ENCODE measurements around the gene INSL6. TPM values are rescaled to one million over a fixed set of nuclear protein-coding genes. Genes with fewer than 3 reads are reported as not detected.
"Not testable (repeated sequence)": the region's sequence is repeated elsewhere in the genome, so short reads cannot be mapped to it uniquely, and the experiment has no call there.

INSL6 gene, protein sequence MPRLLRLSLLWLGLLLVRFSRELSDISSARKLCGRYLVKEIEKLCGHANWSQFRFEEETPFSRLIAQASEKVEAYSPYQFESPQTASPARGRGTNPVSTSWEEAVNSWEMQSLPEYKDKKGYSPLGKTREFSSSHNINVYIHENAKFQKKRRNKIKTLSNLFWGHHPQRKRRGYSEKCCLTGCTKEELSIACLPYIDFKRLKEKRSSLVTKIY
- polyA plus RNA-seq (2013, experiment 1 of 2; ENCODE audit: insufficient read length): not detected
- not detected for polyA plus RNA-seq (2013, experiment 2 of 2; ENCODE audit: insufficient read length)

DNA sequence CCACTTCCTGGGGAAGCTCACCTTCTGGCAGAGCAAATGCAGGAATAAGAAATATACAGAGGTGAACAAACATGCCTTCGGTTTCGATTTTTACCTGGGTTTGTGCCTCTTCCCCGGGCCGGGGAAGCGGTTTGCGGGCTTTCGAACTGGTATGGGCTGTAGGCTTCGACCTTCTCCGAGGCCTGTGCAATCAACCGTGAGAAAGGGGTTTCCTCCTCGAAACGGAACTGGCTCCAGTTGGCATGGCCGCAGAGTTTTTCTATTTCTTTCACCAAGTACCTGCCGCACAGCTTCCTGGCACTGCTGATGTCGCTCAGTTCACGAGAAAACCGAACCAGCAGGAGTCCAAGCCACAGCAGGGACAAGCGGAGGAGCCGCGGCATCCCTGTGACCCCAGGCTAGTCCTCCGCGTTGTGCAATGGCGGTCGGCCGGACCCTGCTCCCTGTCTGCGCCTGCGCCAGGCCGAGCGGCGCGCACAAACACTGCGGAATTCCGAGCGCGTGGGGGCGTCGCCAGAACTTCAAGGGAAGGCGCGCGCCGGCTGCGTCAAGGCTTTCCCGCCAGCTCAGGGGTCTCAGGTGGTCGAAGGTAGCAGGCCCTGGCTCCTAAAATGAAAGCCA, at the start of gene INSL6:
Gene INSL6 (minus strand): TSS at position 420 of the 621 bp plus-strand sequence. CDS start 37 bp downstream, at position 383.
- no peak for DNase-seq

DNA sequence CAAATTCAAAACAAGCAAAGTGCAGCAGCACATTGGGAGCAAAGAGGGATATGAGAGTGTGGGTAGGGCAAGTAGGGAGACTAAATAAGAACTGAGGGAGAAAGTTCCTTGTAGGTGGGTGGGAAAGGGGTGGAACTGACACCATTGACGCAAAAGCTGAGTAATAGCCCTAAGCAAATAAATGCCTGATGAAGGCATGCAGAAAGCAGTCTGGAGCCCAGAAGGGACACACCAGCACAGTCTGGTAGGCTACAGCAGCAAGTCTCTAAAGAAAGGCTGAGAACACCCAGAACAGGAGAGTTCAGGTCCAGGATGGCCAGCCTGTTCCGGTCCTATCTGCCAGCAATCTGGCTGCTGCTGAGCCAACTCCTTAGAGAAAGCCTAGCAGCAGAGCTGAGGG, 45.8 kb upstream of the INSL6 start, which contains the start of gene INSL4:
Gene INSL4 (plus strand): TSS at position 208 of the 400 bp plus-strand sequence. CDS start 105 bp downstream, at position 313.
- no peak for DNase-seq

DNA sequence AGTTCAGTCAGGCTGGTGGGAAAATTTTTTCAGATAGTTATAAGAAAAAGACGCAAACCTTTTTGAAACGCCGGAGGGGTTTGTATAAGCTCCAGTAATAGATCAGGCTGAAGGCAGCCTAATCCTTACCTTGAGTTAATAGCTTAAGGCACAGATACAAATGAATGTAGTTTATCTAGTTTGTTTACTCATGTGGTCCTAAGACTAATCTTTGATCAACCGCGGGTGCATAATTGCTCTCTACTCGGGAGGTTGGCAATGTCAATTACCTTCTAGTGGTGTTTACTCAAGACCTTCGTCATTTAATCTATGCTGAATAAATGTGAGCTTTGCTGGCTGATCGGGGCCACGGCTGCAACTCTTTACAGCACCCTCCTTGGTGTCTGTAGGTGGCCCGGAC, 45.1 kb upstream of the INSL6 start:
- no peak for DNase-seq

DNA sequence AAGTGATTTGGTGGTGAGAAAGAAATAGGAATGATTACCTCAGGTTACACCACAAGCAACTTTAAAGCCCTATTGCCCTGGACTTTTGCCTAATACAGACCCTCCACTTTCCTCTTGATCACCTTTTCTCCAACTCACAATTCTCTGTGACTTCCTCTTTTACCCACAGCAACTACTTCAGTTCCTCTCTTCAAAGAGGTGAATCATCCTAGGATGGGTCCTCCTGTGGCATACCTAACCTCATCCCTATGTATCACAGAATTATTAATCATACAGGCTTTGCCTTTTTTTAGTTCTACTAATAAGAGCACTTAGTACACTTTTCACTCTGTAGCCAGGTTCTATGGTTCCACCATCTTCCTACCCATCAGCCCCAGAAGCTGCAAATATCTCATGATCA, 19.6 kb upstream of the INSL6 start:
- DNase-seq: no peak

DNA sequence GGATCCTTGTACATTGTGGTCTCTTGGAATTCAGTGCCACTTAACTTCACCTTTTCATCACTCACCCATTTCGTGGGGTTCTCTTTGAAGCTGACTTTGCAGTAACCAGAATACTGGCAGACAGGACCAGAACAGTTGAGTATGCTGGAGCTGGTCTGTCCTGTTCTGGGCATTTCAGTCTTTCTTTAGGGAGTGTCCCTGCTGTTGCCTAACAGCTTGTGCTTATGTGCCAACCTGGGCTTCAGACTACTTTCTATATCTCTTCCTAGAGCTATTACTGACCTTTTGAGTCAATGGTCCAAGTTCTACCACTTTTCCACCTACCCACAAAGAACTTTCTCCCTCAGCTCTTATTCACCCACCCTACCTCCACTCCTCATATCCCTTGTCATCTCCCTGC, 10.0 kb upstream of the INSL6 start:
- DNase-seq: no peak

DNA sequence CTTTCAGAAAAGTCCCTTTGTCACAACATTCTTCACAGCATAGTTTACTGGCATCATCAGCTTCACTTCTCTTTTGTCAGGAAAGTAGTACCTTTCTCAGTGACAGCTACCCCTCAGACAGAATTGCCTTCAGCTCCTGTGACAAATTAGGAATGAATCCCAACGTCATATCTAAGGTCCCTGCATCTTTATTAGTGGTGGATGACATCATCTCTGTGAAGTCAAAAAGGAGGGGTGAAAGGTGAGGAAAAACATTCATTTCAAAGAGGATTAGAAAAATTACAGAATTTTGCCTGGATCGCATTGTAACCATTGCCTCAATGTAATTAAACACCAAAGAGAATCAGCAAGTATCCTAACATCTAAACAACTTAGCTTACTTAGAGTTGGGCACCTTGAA, 7.9 kb upstream of the INSL6 start:
- DNase-seq: no peak

DNA sequence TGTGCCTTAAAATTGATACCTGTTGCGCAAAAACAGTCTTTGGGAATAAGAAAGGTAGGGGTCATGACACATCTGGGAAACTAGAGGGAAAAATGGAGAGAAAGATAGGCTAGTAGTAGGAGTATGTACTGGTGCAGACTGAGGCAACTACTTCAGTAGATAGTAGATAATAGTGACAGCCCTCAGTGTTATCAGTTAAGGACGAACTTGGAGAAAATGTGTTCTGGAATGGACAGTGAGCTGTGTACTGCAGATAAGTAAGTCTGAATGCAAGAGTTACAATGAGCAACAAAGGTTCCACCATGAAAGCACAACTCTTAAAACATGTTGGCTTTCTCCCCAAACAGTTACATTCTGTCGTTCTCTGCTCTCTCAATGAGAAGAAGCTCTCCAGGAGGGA, 6.5 kb upstream of the INSL6 start:
- no peak for DNase-seq

DNA sequence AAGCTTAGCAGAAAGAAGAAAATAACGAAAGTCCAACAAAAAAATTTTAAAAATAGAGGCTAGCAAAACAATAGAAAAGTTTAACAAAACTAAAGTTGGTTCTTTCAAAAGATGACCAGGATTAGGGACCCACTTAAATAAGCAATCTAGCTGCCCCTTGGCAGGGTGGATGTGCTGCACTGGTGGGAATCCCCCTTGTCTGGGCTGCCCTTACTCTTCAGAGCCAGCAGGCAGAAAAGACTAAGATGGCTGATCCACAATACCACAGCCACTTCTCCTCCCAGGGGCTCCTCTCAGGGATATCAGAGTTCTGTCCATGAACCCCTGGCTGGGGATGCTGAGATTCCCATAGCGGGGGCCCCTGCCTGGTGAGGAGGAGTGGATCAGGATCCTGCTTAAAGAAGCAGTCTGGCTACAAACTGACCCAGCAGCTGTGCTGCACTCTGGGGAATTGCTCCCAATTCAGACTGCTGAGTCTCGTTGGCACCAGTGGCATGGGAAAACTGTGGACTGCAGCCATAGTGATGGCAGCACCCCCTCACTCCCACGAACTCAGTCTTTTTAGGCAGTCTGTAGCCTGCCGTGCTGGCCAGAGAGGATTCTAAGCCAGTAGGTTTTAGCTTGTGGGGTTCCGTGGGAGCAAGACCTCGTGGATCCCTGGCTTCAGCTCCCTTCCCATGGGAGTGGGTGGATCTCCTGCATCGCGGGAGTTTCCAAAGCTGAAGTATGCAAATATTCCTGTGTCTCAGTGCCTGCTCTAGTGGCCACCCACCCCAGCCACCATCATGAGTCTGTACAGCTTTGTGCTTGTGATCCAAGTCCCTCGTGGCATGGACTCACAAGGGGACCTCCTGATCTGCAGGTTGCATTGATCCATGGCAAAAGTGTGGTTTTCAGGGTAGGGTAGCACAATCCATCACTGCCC, 2.9 kb upstream of the INSL6 start:
- no peak for DNase-seq

DNA sequence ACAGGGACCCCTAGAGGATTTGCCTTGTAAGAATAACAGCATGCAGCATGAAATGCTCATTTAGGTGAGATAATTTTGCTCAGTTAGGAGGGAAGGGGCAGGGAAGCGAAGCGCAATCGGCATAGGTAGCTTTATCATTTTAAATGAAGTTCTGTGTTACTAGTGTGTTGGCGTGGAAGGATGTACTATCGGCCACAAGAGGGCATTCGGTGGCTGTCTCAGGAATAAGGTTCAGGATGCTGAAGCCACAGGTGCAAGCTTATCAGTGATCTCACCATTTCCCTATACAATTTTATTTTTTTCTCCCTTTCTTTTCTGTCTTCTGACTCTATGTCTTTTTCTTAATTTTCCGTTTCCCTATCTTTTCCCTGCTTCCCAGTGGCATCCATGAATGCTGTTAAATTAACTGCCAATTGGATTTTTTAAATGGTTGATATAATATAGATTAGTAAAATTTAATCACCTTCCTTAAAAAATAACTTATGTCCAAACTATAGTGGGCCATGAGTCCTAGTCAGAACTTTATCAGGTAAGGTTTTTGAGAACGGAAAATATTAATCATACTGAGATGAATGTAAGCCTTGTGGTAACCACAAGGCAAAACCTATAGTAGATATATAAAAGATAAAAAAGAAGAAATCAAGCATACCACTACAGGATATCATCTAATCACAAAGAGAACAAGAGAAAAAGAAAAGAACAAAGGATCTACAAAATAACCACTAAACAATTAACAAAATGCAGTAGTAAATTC, 1.2 kb upstream of the INSL6 start:
- DNase-seq: peak; percentile 53

DNA sequence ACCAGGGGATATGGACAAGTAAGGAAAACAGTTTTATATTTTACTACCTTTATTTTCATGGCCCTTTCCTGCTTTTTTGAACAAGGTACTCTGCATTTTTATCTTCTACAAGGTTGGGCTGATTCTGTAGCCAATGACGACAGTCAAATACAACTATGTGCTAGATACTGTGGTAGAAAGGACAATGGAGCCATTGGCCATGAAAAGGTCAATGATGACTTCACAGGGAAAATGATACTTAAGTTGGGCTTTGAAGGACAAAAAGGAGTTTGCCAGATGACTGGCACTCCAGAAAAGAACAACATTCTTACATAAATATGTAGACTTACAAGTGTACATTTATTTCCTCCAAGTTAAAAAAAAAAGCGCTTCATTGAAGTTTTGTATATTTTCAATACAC, 663 bp downstream of the INSL6 start:
- DNase-seq: no peak

DNA sequence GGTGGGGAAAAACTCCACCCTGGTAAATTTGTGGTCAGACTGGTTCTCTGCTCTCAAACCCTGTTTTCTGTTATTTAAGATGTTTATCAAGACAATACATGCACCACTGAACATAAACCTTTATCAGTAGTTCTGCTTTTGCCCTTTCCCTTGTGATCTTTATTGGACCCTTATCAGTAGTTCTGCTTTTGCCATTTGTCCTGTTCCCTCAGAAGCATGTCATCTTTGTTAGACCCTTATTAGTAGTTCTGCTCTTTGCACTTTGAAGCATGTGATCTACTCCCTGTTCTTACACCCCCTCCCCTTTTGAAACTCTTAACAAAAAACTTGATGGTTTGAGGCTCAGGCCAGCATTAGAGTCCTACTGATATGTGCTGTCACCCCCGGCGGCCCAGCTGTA, 4.8 kb downstream of the INSL6 start:
- DNase-seq: not testable (repeated sequence)

DNA sequence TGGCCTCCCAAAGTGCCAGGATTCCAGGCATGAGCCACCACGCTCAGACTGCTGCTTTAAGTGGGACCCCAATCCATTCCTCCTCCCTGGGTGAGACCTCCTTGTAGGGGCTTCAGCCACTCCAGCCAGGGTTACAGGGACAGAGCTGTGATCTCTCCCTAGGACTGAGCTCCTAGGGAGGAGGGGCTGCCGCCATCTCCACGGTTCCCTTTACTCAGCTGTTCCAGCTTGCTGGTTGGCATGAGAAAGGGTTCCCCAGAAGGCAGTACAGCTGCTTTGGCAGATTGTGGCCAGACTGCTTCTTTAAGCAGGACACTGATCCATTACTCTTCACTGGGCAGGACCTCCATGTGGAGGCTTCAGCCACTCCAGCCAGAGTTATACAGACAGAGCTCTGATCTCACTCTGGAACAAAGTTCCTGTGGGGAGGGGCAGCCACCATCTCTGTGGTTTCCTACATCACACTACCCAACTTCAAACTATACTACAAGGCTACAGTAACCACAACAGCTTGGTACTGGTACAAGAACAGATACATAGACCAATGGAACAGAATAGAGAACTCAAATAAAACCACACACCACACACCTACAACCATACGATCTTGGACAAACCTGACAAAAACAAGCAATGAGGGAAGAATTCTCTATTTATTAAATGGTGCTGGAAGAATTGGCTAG, 7.2 kb downstream of the INSL6 start:
- DNase-seq: no peak

DNA sequence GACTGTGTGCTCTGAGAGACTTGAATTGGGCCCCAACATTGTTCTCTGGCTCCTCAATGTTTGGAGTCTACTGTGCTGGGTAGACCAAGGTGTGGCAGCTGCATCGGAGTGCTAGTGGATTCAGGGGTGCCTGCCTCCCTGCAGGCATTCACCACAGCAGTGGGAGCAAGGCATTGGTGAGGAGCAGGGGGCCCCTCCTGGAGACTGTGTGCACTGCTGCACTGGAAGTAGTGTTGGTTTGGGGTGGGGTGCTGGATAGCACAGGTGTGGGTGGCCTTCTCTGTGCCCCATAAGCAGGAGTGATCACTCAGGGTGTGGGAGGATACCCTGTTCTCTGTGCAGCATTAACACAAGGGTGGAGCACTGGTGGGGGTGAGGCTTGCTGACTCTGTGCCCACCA, 39.2 kb downstream of the INSL6 start:
- no peak for DNase-seq

DNA sequence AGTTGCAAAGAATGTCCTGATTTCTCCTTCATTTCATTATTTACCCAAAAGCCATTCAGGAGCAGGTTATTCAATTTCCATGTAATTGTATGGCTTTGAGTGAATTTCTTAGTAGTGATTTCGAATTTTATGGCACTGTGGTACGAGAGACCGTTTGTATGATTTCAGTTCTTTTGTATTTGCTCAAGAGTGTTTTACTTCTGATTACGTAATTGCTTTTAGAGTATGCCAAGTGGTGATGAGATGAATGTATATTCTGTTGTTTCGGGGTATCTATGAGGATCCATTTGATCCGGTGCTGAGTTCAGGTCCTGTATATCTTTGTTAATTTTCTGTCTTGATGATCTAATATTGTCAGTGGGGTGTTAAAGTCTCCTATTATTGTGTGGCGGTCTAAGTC, 41.2 kb downstream of the INSL6 start:
- no peak for DNase-seq

DNA sequence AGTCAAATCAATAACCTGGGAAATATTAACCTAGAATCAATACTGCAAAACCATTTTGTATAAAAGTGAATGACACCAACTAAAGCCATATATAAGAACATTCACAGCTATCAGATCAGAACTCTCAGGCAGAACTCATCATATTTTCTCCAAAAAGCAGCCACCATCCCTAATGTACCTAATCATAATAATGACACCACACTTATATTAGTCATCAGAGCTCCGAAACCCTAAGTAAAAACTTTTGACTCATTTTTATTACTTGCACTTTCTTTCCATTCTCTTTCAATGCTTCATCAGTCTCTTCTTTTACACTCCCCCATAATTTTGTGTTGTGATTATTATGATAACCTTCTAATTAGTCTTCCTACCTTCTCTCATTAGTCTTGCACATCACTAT, 45.3 kb downstream of the INSL6 start:
- no peak for DNase-seq

DNA sequence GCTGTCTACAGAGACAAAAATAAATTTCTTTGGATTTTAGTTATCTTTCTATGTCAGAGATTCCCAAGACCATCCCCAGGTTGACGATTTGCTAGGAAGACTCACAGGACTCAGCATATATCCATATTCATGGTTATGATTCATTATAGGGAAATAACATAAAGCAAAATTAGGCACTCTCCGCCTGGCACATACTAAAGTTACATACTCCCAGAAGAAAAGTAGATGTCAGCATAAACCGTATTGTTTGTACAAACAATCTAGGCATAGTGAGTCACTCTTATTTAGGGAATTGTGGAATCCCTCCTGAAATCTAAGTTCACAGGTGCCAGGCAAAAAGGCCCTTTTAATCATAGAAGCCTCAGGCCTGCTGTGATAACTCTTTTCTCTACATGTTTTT, 62.9 kb downstream of the INSL6 start:
- DNase-seq: no peak

DNA sequence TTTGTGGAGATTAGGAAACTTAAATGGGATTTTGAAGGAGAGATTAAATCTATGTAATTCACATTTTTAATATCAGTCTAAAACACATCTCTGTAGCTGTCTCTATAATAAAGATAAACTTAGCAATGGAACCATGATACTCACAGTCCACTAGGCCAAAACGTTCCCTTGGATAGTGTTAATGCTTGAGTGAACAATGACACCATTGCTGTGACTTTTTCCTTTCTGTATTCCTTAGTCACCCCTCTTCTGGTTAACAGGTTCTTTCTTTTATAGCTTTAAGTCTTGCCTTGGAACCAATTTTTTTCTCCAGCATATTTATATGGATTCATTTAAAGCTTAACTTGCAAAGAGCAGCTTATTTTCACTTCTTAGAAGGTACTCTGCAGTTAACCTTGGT, 63.3 kb downstream of the INSL6 start:
- DNase-seq: no peak

DNA sequence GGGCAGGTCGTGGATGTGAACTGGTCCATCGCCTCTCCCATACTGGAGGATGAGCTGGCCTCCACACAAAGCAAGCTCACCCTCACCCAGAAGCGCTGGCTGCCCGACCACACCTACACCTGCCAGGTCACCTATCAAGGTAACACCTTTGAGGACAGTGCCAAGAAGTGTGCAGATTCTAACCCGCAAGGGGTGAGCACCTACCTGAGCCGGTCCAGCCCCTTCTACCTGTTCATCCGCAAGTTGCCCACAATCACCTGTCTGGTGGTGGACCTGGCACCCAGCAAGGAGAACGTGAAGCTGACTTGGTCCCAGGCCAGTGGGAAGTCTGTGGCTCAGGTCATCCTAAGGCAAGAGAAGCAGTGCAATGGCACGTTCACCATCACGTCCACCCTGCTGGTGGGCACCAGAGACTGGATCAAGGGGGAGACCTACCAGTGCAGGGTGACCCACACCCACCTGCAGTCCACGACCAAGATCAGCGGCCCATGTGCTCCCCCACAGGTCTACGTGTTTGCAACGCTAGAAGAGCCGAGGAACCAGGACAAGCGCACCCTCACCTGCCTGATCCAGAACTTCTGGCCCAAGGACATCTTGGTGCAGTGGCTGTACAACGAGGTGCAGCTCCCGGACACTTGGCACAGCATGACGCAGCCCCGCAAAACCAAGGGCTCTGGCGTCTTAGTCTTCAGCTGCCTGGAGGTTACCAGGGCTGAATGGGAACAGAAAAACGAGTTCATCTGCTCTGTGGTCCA, 71.3 kb downstream of the INSL6 start:
- no peak for DNase-seq
